Astrocyte of the cerebellum (primary cell): ENCODE measurements around the gene SPAG7.

Experiments used
- DNase-seq: peaks from one replicate; pipeline ENCODE4 v3.0.0-alpha.2; 2011; ENCODE audit warnings: low read depth
- H3K4me3 ChIP-seq: 2 replicates; pipeline ENCODE4 v1.5.1; 2011; ENCODE audit warnings: mild to moderate bottlenecking, low read depth, low read length, moderate library complexity
- CTCF ChIP-seq: IDR thresholded peaks from 2 replicates; pipeline ENCODE4 v1.5.1; 2012; ENCODE audit warnings: low read length, low read depth, moderate library complexity, mild to moderate bottlenecking; ENCODE audit errors: missing control alignments
- in situ Hi-C: cut with HindIII; loops from 2 replicates; pipeline ENCODE4 v1.10.0; 2017; ENCODE audit warnings: low sequenced_read_pairs

The SPAG7 gene

GRCh38 chr17:4938688-4939545 is 28.7 kb downstream of the SPAG7 start:
- peak overlapping the region; percentile 83 for H3K4me3 ChIP-seq
- in situ Hi-C loops: no loop called here
- peak; percentile 4 for TF ChIP-seq CTCF
- no peak for DNase-seq

- TF ChIP-seq CTCF: no peak
- in situ Hi-C loops: no loop called here
- H3K4me3 ChIP-seq: no peak overlapping the region
- no peak for DNase-seq
These were observed 29.5 kb downstream of the SPAG7 start for GRCh38 chr17:4938069-4938491.

- DNase-seq: no peak
- no peak overlapping the region for H3K4me3 ChIP-seq
- no peak for TF ChIP-seq CTCF
- in situ Hi-C loops: no loop called here
These were observed 30.1 kb downstream of the SPAG7 start for GRCh38 chr17:4937553-4937952.

- DNase-seq: no peak
- in situ Hi-C loops: no loop called here
- H3K4me3 ChIP-seq: no peak overlapping the region
- TF ChIP-seq CTCF: no peak
These were observed 31.2 kb downstream of the SPAG7 start for GRCh38 chr17:4936436-4936835.

GRCh38 chr17:4935650-4936049 is 32.0 kb downstream of the SPAG7 start:
- DNase-seq: no peak
- H3K4me3 ChIP-seq: no peak overlapping the region
- in situ Hi-C loops: no loop called here
- no peak for TF ChIP-seq CTCF

GRCh38 chr17:4934173-4934979 is 33.2 kb downstream of the SPAG7 start:
- DNase-seq: no peak
- TF ChIP-seq CTCF: peak; percentile 63
- in situ Hi-C loops: no loop called here
- no peak overlapping the region for H3K4me3 ChIP-seq
